Measurements from ENCODE around the gene XPR1.

The XPR1 gene

DNA sequence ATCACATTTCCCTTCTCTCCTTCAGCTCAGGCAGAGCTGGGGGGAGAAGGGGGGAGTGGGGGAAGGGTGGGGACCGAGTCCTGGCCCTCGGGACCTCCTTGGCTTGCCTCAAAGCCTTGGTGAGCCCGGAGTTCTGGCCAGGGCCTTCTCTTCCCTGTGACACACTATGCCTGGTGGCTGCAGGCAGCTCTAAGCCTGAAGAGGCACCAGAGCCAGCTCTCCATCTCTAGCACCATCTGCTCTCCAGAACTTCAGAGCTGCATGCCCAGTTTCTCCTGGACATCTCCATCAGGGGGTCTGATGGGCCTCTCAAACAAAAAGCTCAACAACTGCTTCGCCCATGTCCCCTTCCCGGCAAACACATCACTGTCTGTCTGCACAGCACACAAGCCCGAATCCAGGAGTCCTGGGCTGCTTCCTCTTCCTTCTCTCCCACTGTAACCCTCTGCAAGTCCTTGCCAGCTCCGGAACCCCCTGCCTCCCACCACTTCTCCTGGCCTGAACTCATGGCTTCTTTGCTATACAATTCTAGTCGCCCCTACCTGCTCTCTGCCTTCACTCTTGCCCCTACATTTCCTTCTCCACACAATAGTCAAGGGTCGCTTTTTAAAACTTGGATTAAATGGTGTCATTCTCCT, 307.4 kb downstream of the XPR1 start:
- H3K27ac ChIP-seq (ENCODE audit: low read depth, low read length): no peak overlapping the region

DNA sequence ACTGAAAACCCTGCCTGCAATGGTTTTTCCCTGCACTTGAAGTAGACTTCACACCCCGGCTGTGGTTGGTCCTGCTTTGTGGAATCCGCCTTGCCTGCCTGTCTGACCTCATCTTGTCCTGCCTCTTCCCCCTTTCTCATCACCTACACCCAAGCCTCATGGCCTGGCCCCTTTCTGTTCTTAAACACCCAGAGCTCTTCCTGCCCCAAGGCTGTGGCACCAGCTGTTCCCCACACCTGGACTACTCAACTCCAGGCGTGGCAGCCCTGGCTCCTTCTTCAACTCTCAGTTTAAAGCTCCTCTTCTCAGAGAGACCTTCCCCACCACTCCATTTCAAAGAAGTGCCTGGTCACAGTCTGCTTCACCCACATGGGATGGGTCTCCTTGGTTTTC, 307.9 kb downstream of the XPR1 start:
- no peak overlapping the region for H3K9ac ChIP-seq (ENCODE audit: low read length)
- no peaks in the 10 kb centered on the region for H3K27me3 ChIP-seq (ENCODE audit: control insufficient read depth in 1 of 2, insufficient read depth in 2 of 2, low read length in 2 of 2)
- no peaks in the 10 kb centered on the region for H3K9me3 ChIP-seq (ENCODE audit: low read length)
- no peak overlapping the region for H3K4me3 ChIP-seq (ENCODE audit: low read depth in 1 of 2, low read length in 2 of 2)
- peaks cover 51% of the 10 kb centered on the region for H3K36me3 ChIP-seq (ENCODE audit: insufficient read depth, low read length)
- no peak overlapping the region for H3K27ac ChIP-seq (ENCODE audit: low read depth, low read length)
- H3K4me1 ChIP-seq (ENCODE audit: insufficient read depth, low read length): no peaks in the 10 kb centered on the region

More for the DNA sequence above, 307.4 kb downstream of the XPR1 start:
- Histone ChIP-seq H3K27me3 (ENCODE audit: control insufficient read depth in 1 of 2, insufficient read depth in 2 of 2, low read length in 2 of 2) (no peaks in the 10 kb centered on the region), H3K9me3 (ENCODE audit: low read length) (no peaks in the 10 kb centered on the region), H3K4me3 (ENCODE audit: low read depth in 1 of 2, low read length in 2 of 2) (no peak overlapping the region), H3K9ac (ENCODE audit: low read length) (no peak overlapping the region), H3K4me1 (ENCODE audit: insufficient read depth, low read length) (no peaks in the 10 kb centered on the region), H3K36me3 (ENCODE audit: insufficient read depth, low read length) (peaks cover 45% of the 10 kb centered on the region)
